KMS-11 (cell line): Measurements from ENCODE around the gene DGKB.

ENCODE experiments used
- H2AFZ ChIP-seq: fragments of 200-600 bp; sonication (generic); 2 replicates; pipeline ENCODE4 v1.6.1; 2016; ENCODE audit warnings: antibody characterized with exemption, mixed run types, low read depth
- H3K27ac ChIP-seq: fragments of 200-600 bp; sonication (generic); 2 replicates; pipeline ENCODE4 v1.6.1; 2016; ENCODE audit warnings: mild to moderate bottlenecking, mixed run types
- H3K27me3 ChIP-seq: fragments of 200-600 bp; sonication (generic); 2 replicates; pipeline ENCODE4 v1.6.1; 2017; ENCODE audit warnings: mild to moderate bottlenecking, low read depth, mixed run types, moderate library complexity; ENCODE audit not compliant: insufficient read depth
- H3K36me3 ChIP-seq: fragments of 200-600 bp; sonication (generic); 2 replicates; pipeline ENCODE4 v1.6.1; 2017; ENCODE audit warnings: mild to moderate bottlenecking, mixed run types; ENCODE audit not compliant: insufficient read depth
- H3K4me1 ChIP-seq: fragments of 200-600 bp; sonication (generic); 2 replicates; pipeline ENCODE4 v1.6.1; 2016; ENCODE audit warnings: mild to moderate bottlenecking, low read depth, mixed run types; ENCODE audit not compliant: poor library complexity, severe bottlenecking
- H3K4me2 ChIP-seq: fragments of 200-600 bp; sonication (generic); 2 replicates; pipeline ENCODE4 v1.7.0; 2016; ENCODE audit warnings: mild to moderate bottlenecking, mixed run types
- H3K4me3 ChIP-seq: fragments of 200-600 bp; sonication (generic); IDR thresholded peaks from 2 replicates; pipeline ENCODE4 v1.6.1; 2017; ENCODE audit warnings: low read depth, low read length, mixed read lengths; ENCODE audit not compliant: insufficient read depth
- H3K79me2 ChIP-seq: fragments of 200-600 bp; sonication (generic); 2 replicates; pipeline ENCODE4 v1.6.1; 2016; ENCODE audit warnings: low read depth, mixed run types; ENCODE audit not compliant: insufficient read depth
- H3K9ac ChIP-seq: fragments of 200-600 bp; sonication (generic); 2 replicates; pipeline ENCODE4 v1.6.1; 2016; ENCODE audit warnings: mild to moderate bottlenecking, mixed run types
- H4K20me1 ChIP-seq: fragments of 200-600 bp; sonication (generic); 2 replicates; pipeline ENCODE4 v1.6.1; 2016; ENCODE audit warnings: mild to moderate bottlenecking, mixed run types; ENCODE audit not compliant: insufficient read depth
- TF ChIP-seq, protein P1 (sequence below): fragments of 200-600 bp; sonication (generic); conservative IDR thresholded peaks from 2 replicates; pipeline ENCODE4 v1.6.1; 2017; ENCODE audit warnings: low read depth, mild to moderate bottlenecking, antibody characterized with exemption, low read length, moderate library complexity, mixed read lengths

The DGKB gene

GRCh38 chr7:14385074-14385473 lies 517.5 kb downstream of the DGKB start:
- Histone ChIP-seq H3K27ac (no peak overlapping the region), H3K27me3 (no peaks in the 10 kb centered on the region), H2AFZ (no peak overlapping the region), H3K4me2 (no peak overlapping the region), H3K4me1 (no peaks in the 10 kb centered on the region), H4K20me1 (no peaks in the 10 kb centered on the region), H3K9ac (no peak overlapping the region), H3K36me3 (no peaks in the 10 kb centered on the region), H3K4me3 (no peak overlapping the region), H3K79me2 (no peaks in the 10 kb centered on the region)
- TF ChIP-seq, protein P1, sequence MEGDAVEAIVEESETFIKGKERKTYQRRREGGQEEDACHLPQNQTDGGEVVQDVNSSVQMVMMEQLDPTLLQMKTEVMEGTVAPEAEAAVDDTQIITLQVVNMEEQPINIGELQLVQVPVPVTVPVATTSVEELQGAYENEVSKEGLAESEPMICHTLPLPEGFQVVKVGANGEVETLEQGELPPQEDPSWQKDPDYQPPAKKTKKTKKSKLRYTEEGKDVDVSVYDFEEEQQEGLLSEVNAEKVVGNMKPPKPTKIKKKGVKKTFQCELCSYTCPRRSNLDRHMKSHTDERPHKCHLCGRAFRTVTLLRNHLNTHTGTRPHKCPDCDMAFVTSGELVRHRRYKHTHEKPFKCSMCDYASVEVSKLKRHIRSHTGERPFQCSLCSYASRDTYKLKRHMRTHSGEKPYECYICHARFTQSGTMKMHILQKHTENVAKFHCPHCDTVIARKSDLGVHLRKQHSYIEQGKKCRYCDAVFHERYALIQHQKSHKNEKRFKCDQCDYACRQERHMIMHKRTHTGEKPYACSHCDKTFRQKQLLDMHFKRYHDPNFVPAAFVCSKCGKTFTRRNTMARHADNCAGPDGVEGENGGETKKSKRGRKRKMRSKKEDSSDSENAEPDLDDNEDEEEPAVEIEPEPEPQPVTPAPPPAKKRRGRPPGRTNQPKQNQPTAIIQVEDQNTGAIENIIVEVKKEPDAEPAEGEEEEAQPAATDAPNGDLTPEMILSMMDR = no peak

DNA sequence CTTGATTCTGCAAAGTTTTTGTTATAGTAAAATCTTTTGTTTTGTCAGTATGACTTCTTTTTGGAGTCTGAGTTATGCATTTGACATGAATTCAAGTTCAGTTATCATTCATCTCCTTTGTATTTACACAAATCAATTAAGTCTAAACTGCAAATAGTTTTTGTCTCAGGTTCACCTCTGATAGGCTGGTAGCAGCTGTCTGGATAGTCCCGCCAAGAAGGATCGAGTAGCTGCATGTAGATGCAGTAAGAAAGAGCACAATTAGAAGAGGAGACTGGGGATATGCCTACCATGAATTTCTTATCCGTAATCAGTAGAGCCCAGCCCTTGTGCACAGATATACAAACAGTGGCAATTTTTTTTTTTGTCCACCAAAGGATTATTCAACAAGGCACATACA lies 520.6 kb downstream of the DGKB start:
- no peaks in the 10 kb centered on the region for H3K27me3 ChIP-seq
- no peak overlapping the region for H3K4me3 ChIP-seq
- peaks cover 5% of the 10 kb centered on the region for H3K4me1 ChIP-seq
- TF ChIP-seq, protein P1 = no peak
- H3K27ac ChIP-seq = no peak overlapping the region
- no peaks in the 10 kb centered on the region for H4K20me1 ChIP-seq
- H3K79me2 ChIP-seq = no peaks in the 10 kb centered on the region
- H2AFZ ChIP-seq = no peak overlapping the region
- H3K4me2 ChIP-seq = no peak overlapping the region
- H3K36me3 ChIP-seq = no peaks in the 10 kb centered on the region
- H3K9ac ChIP-seq = no peak overlapping the region

GRCh38 chr7:14381306-14381705 lies 521.2 kb downstream of the DGKB start:
- H3K79me2 ChIP-seq = no peaks in the 10 kb centered on the region
- H3K36me3 ChIP-seq = no peaks in the 10 kb centered on the region
- no peak overlapping the region for H3K27ac ChIP-seq
- no peaks in the 10 kb centered on the region for H4K20me1 ChIP-seq
- no peak overlapping the region for H3K4me2 ChIP-seq
- TF ChIP-seq, protein P1 = no peak
- no peak overlapping the region for H3K9ac ChIP-seq
- H3K4me3 ChIP-seq = no peak overlapping the region
- H3K4me1 ChIP-seq = peaks cover 11% of the 10 kb centered on the region
- no peak overlapping the region for H2AFZ ChIP-seq
- H3K27me3 ChIP-seq = no peaks in the 10 kb centered on the region

DNA sequence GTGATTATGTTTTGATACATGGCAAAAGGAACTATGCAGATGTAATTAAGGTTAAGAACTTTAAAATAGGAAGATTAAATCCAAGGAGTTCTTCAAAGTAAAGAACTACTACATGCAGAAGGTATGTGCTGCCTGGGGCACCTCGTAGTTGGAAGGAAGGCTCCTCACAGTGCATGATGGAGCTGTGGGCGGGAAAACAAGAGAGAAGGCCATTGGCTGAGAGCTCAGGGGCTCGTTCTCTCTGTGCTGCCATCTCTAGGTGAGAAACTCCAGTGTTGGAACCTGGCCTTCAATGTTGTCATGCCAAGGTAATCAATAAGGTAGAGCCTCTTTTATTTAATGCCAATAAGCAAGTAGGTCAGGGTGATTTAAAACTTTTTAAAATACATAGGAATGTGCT lies 521.7 kb downstream of the DGKB start:
- Histone ChIP-seq H3K4me3 (no peak overlapping the region), H4K20me1 (no peaks in the 10 kb centered on the region), H2AFZ (no peak overlapping the region), H3K4me1 (peaks cover 16% of the 10 kb centered on the region), H3K36me3 (no peaks in the 10 kb centered on the region), H3K9ac (no peak overlapping the region), H3K27ac (no peak overlapping the region), H3K79me2 (no peaks in the 10 kb centered on the region), H3K4me2 (no peak overlapping the region), H3K27me3 (no peaks in the 10 kb centered on the region)
- TF ChIP-seq, protein P1 = no peak
